Stimulated activated CD4-positive, alpha-beta T cell treated with anti-CD3 and anti-CD28 coated beads, TNF-alpha, amount 100 ng/mL, for 4 hours (primary cell): ENCODE measurements around the gene C1QTNF6.
"Not testable (repeated sequence)": the region's sequence is repeated elsewhere in the genome, so short reads cannot be mapped to it uniquely, and the experiment has no call there.

Experiments
- DNase-seq, 3 experiments: peaks; one replicate each; pipeline ENCODE4 v3.0.0-alpha.2; 2020; ENCODE audit warnings: low read depth in 3 of 3

Gene C1QTNF6

GRCh38 chr22:37176464-37177061, 11.5 kb downstream of the C1QTNF6 start:
- DNase-seq: no peak

- DNase-seq: no peak
Measured at GRCh38 chr22:37175414-37176281, 12.4 kb downstream of the C1QTNF6 start.

- no peak for DNase-seq
Measured at GRCh38 chr22:37174964-37175363, 13.1 kb downstream of the C1QTNF6 start.

- DNase-seq: no peak
Measured at GRCh38 chr22:37173709-37174108, 14.3 kb downstream of the C1QTNF6 start.

GRCh38 chr22:37172266-37173245, 15.5 kb downstream of the C1QTNF6 start:
- no peak for DNase-seq

- DNase-seq: no peak
Measured at GRCh38 chr22:37171662-37172061, 16.4 kb downstream of the C1QTNF6 start.

GRCh38 chr22:37170689-37171405, 17.2 kb downstream of the C1QTNF6 start:
- DNase-seq: not testable (repeated sequence)

- no peak for DNase-seq
Measured at GRCh38 chr22:37169947-37170688, 17.9 kb downstream of the C1QTNF6 start.

- no peak for DNase-seq
Measured at GRCh38 chr22:37169406-37169805, 18.6 kb downstream of the C1QTNF6 start.

GRCh38 chr22:37167981-37168647, 19.9 kb downstream of the C1QTNF6 start:
- no peak for DNase-seq

- no peak for DNase-seq
Measured at GRCh38 chr22:37167176-37167980, 20.7 kb downstream of the C1QTNF6 start.

GRCh38 chr22:37166675-37167066, 21.4 kb downstream of the C1QTNF6 start:
- peak; percentile 71 to 79 (median 75) for DNase-seq

GRCh38 chr22:37165940-37166674, 21.9 kb downstream of the C1QTNF6 start:
- DNase-seq: no peak

- no peak for DNase-seq
Measured at GRCh38 chr22:37165066-37165465, 23.0 kb downstream of the C1QTNF6 start.

- no peak for DNase-seq
Measured at GRCh38 chr22:37164505-37164887, 23.6 kb downstream of the C1QTNF6 start.

- DNase-seq: no peak
Measured at GRCh38 chr22:37163575-37164504, 24.2 kb downstream of the C1QTNF6 start.

GRCh38 chr22:37163096-37163489, 25.0 kb downstream of the C1QTNF6 start:
- no peak for DNase-seq
